ENCODE results near the gene SAMD4B. TPM values are rescaled to one million over a fixed set of nuclear protein-coding genes. Genes with fewer than 3 reads are reported as not detected.

The SAMD4B gene
- total and polyA plus RNA-seq, 10 of the 15 experiments (the other 5 are each of a cell fraction or from before 2014, with no cell fraction given), result 2.4 to 43.3 (median 23.9) TPM

- no peak overlapping the region for H3K4me2 ChIP-seq (ENCODE audit: control insufficient read depth, insufficient read depth)
- DNase-seq (ENCODE audit: low read depth, low spot score), result no peak
- CTCF ChIA-PET, result interaction anchor here (0.7 to 3.3 kb wide), 3 partner anchors 23 to 209 kb away, joined by 3 to 16 read pairs (median 3); no protein-coding TSS in a partner anchor
- WGBS (ENCODE audit: insufficient coverage, insufficient replicate concordance, low lambda C conversion rate, missing lambda C conversion rate), result 79% methylated on average over 7 of the region's 7 CpGs
- FAIRE-seq, result no peak
- intact Hi-C loops (cut with micrococcal nuclease; ENCODE audit: unreplicated experiment) (loop anchor here (5.0 kb wide), 2 partner anchors 118 to 368 kb away; no protein-coding TSS in a partner anchor), in situ Hi-C loops (cut with MboI) (loop anchor here (5.0 kb wide), 1 partner anchor 208 kb away; no protein-coding TSS in a partner anchor)
- H2AFZ ChIP-seq (ENCODE audit: control insufficient read depth, low read depth, low read length), result no peak overlapping the region
- RAD21 ChIA-PET (ENCODE audit: unreplicated experiment), result interaction anchor here (1.8 kb wide), 1 partner anchor 208 kb away, joined by 8 read pairs; no protein-coding TSS in a partner anchor
- no peaks in the 10 kb centered on the region for H4K20me1 ChIP-seq (ENCODE audit: control insufficient read depth, insufficient read depth)
- H3K27ac ChIP-seq (ENCODE audit: control insufficient read depth, insufficient read depth), result no peak overlapping the region
- H3K9ac ChIP-seq (ENCODE audit: control insufficient read depth, insufficient read depth, low read length), result no peak overlapping the region
- BruUV-seq (replicated peaks), result no TSS peak
- TF ChIP-seq RELB (IDR thresholded peaks at IDR 0.05; ENCODE audit: low read depth), result no peak
- TF ChIP-seq HDGF (IDR thresholded peaks at IDR 0.05), result no peak
- TF ChIP-seq MAX (IDR thresholded peaks at IDR 0.05; ENCODE audit: low read depth, low read length), result no peak
- TF ChIP-seq SPI1 (IDR thresholded peaks at IDR 0.05; ENCODE audit: borderline replicate concordance, insufficient read depth, low read depth, low read length), result no peak
- TF ChIP-seq ELK1 (IDR thresholded peaks at IDR 0.05; ENCODE audit: low read depth, low read length), result no peak
- peaks cover 10% of the 10 kb centered on the region for H3K79me2 ChIP-seq (ENCODE audit: control insufficient read depth, insufficient read depth, low read length)
- H3K4me1 ChIP-seq (ENCODE audit: control insufficient read depth, insufficient read depth, low read length), result peaks cover 8% of the 10 kb centered on the region
- no peak overlapping the region for H3K4me3 ChIP-seq
- H3K9me3 ChIP-seq (replicated peaks; ENCODE audit: control insufficient read depth, insufficient read depth, low read length), result no peaks in the 10 kb centered on the region
- ATAC-seq, result no peak
- H3K27me3 ChIP-seq (replicated peaks in 1 of 2; ENCODE audit: control insufficient read depth in 2 of 2, insufficient read depth in 2 of 2, low read length in 1 of 2), result no peaks in the 10 kb centered on the region
- SMC1A ChIA-PET (ENCODE audit: uncharacterized antibody, unreplicated experiment), result interaction anchor here (1.1 kb wide), 1 partner anchor 208 kb away, joined by 5 read pairs; no protein-coding TSS in a partner anchor
- peaks cover 0 to 8% of the 10 kb centered on the region in 2 experiments; a peak in 2 of 4 replicates for H3K36me3 ChIP-seq (ENCODE audit: control insufficient read depth in 2 of 2, insufficient read depth in 2 of 2, low read length in 1 of 2)
- POLR2A ChIA-PET, result no interaction called here
These were observed 12.3 kb upstream of the SAMD4B start for GRCh38 chr19:39329948-39330347.
